Gastroesophageal sphincter (tissue), 3 donors: ENCODE data around the gene TIGD4.

ENCODE experiments used
- EP300 ChIP-seq: sonication (generic); formaldehyde crosslinking; IDR thresholded peaks from one replicate; pipeline ENCODE4 v1.6.1; 2017; ENCODE audit warnings: antibody characterized with exemption, mild to moderate bottlenecking
- POLR2A ChIP-seq, 2 donors: fragments of 450-650 bp; IDR thresholded peaks; one replicate each; pipeline ENCODE4 v1.6.1; 2017; ENCODE audit warnings: antibody characterized with exemption in 2 of 2, mild to moderate bottlenecking in 2 of 2, moderate library complexity in 1 of 2
- POLR2AphosphoS5 ChIP-seq: sonication (generic); formaldehyde crosslinking; IDR thresholded peaks from one replicate; pipeline ENCODE4 v1.6.1; 2017; ENCODE audit warnings: antibody characterized with exemption
- TF ChIP-seq, protein P1 (sequence below), 4 experiments: fragments of 200-600 bp in 2 of 4; fragments of 450-650 bp in 2 of 4; sonication (generic) in 1 of 4; IDR thresholded peaks; one replicate each; pipeline ENCODE4 v1.5.1; 2017 to 2019; ENCODE audit warnings: antibody characterized with exemption in 4 of 4, mild to moderate bottlenecking in 2 of 4, moderate library complexity in 2 of 4

DNA sequence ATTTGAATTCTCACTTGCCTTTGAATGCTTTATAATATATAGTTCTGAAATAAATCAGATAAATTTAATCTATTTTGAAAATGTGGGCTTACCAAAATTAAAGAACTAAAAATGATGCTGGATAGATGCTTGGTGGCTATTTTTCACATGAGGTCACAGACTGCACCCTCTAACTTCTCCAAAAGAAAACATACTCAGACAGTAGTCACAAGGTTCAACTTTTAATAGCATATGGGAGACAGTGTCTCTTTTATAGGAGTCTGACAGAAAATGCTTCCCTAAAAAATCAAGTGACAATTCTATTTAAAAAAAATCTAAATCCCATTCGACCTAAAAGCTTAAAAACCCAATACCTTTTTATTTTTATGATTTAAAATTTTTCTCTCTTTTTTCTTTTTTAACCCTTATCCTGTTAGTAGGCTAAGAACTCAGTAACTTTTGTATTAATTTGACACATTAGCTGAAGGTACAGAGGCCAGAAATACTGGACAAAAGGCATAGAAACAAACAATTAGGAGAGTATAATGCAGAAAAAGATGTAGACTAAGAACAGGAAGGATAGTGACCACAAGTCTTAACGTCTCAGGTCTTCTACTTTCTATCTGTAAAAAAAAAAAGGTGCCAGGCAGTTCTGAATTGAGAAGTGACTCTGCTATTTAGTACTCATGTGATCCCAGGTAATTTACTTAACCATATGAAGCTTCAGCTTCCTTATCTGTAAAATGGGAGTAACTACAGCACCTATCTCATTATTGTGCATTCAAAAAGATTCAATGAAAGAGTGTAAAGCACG is 7.6 kb downstream of the TIGD4 start:
- TF ChIP-seq, protein P1, sequence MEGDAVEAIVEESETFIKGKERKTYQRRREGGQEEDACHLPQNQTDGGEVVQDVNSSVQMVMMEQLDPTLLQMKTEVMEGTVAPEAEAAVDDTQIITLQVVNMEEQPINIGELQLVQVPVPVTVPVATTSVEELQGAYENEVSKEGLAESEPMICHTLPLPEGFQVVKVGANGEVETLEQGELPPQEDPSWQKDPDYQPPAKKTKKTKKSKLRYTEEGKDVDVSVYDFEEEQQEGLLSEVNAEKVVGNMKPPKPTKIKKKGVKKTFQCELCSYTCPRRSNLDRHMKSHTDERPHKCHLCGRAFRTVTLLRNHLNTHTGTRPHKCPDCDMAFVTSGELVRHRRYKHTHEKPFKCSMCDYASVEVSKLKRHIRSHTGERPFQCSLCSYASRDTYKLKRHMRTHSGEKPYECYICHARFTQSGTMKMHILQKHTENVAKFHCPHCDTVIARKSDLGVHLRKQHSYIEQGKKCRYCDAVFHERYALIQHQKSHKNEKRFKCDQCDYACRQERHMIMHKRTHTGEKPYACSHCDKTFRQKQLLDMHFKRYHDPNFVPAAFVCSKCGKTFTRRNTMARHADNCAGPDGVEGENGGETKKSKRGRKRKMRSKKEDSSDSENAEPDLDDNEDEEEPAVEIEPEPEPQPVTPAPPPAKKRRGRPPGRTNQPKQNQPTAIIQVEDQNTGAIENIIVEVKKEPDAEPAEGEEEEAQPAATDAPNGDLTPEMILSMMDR (IDR thresholded peaks at IDR 0.05), result no peak
- TF ChIP-seq POLR2AphosphoS5, result no peak
- no peak for TF ChIP-seq POLR2A (IDR thresholded peaks at IDR 0.05)
- TF ChIP-seq EP300, result no peak
